H9 (cell line): ENCODE results near the gene EIF2S3B. TPM values are rescaled to one million over a fixed set of nuclear protein-coding genes. Genes with fewer than 3 reads are reported as not detected.

ENCODE experiments used
- DNase-seq: peaks from one replicate; pipeline ENCODE4 v3.0.0-alpha.2; 2017
- H2AFZ ChIP-seq: one replicate; pipeline ENCODE4 v1.6.1; 2013; ENCODE audit warnings: mild to moderate bottlenecking, low read length, control low read depth, moderate library complexity
- H2AK5ac ChIP-seq: 2 replicates; pipeline ENCODE4 v1.6.1; 2013; ENCODE audit warnings: low read length, control low read depth, mixed read lengths; ENCODE audit not compliant: insufficient read length
- H2BK120ac ChIP-seq: one replicate; pipeline ENCODE4 v1.6.1; 2013; ENCODE audit warnings: low read depth, mild to moderate bottlenecking, low read length, control low read depth, inconsistent platforms; ENCODE audit not compliant: poor library complexity, severe bottlenecking
- H2BK12ac ChIP-seq: 2 replicates; pipeline ENCODE4 v1.6.1; 2013; ENCODE audit warnings: low read length, control low read depth, mixed read lengths, low read depth; ENCODE audit not compliant: insufficient read length
- H2BK15ac ChIP-seq: 2 replicates; pipeline ENCODE4 v1.6.1; 2013; ENCODE audit warnings: low read depth, low read length, control low read depth
- H2BK20ac ChIP-seq: one replicate; pipeline ENCODE4 v1.6.1; 2013; ENCODE audit warnings: low read depth, mild to moderate bottlenecking, low read length, control low read depth, inconsistent platforms; ENCODE audit not compliant: poor library complexity, severe bottlenecking
- H2BK5ac ChIP-seq: 2 replicates; pipeline ENCODE4 v1.6.1; 2013; ENCODE audit warnings: low read length, control low read depth, mixed read lengths; ENCODE audit not compliant: insufficient read length
- H3K14ac ChIP-seq: 2 replicates; pipeline ENCODE4 v1.6.1; 2013; ENCODE audit warnings: low read length, control low read depth; ENCODE audit not compliant: insufficient read depth
- H3K18ac ChIP-seq: 2 replicates; pipeline ENCODE4 v1.6.1; 2013; ENCODE audit warnings: low read depth, mild to moderate bottlenecking, mixed read lengths, low read length, control low read depth; ENCODE audit not compliant: insufficient read length
- H3K23ac ChIP-seq: 2 replicates; pipeline ENCODE4 v1.6.1; 2013; ENCODE audit warnings: low read length, control low read depth, mixed read lengths, low read depth; ENCODE audit not compliant: insufficient read length
- H3K23me2 ChIP-seq: 2 replicates; pipeline ENCODE4 v1.6.1; 2013; ENCODE audit warnings: low read depth, mild to moderate bottlenecking, mixed read lengths, low read length, control low read depth; ENCODE audit not compliant: insufficient read length, poor library complexity, severe bottlenecking
- H3K27ac ChIP-seq: 2 replicates; pipeline ENCODE4 v1.5.1; 2013; ENCODE audit warnings: low read length, control low read depth, mixed read lengths, low read depth; ENCODE audit not compliant: insufficient read length
- H3K27me3 ChIP-seq: 2 replicates; pipeline ENCODE4 v1.6.1; 2013; ENCODE audit warnings: low read length, control low read depth, inconsistent platforms; ENCODE audit not compliant: insufficient read depth
- H3K4ac ChIP-seq: 2 replicates; pipeline ENCODE4 v1.6.1; 2013; ENCODE audit warnings: low read depth, mild to moderate bottlenecking, control low read depth, inconsistent platforms, low read length, moderate library complexity
- H3K4me1 ChIP-seq: 2 replicates; pipeline ENCODE4 v1.6.1; 2013; ENCODE audit warnings: low read length, control low read depth, inconsistent platforms; ENCODE audit not compliant: insufficient read depth
- H3K4me2 ChIP-seq: 2 replicates; pipeline ENCODE4 v1.6.1; 2013; ENCODE audit warnings: low read length, control low read depth, mixed read lengths; ENCODE audit not compliant: insufficient read length, insufficient read depth
- H3K56ac ChIP-seq: 2 replicates; pipeline ENCODE4 v1.6.1; 2013; ENCODE audit warnings: low read depth, mild to moderate bottlenecking, mixed read lengths, low read length, control low read depth; ENCODE audit not compliant: insufficient read length
- H3K79me1 ChIP-seq: 2 replicates; pipeline ENCODE4 v1.6.1; 2013; ENCODE audit warnings: low read depth, mild to moderate bottlenecking, moderate library complexity, low read length, control low read depth, inconsistent platforms; ENCODE audit not compliant: insufficient read depth, poor library complexity, severe bottlenecking
- H3K79me2 ChIP-seq: 2 replicates; pipeline ENCODE4 v1.6.1; 2013; ENCODE audit warnings: low read length, control low read depth, inconsistent platforms; ENCODE audit not compliant: insufficient read depth
- H3K9ac ChIP-seq: 2 replicates; pipeline ENCODE4 v1.6.1; 2013; ENCODE audit warnings: low read length, control low read depth, mixed read lengths; ENCODE audit not compliant: insufficient read length; ENCODE audit errors: extremely low read depth
- H3K9me3 ChIP-seq: one replicate; pipeline ENCODE4 v1.6.1; 2013; ENCODE audit warnings: low read depth, low read length, inconsistent platforms; ENCODE audit not compliant: control insufficient read depth
- H3T11ph ChIP-seq: one replicate; pipeline ENCODE4 v1.6.1; 2013; ENCODE audit warnings: mild to moderate bottlenecking, low read length, control low read depth, inconsistent platforms
- H4K20me1 ChIP-seq: one replicate; pipeline ENCODE4 v1.6.1; 2013; ENCODE audit not compliant: control insufficient read depth, insufficient read length, insufficient read depth
- H4K5ac ChIP-seq: 2 replicates; pipeline ENCODE4 v1.6.1; 2013; ENCODE audit warnings: low read depth, mild to moderate bottlenecking, mixed read lengths, low read length, control low read depth; ENCODE audit not compliant: insufficient read length
- H4K8ac ChIP-seq: replicated peaks from 2 replicates; pipeline ENCODE4 v1.6.1; 2013; ENCODE audit warnings: low read length, control low read depth, mixed read lengths, low read depth; ENCODE audit not compliant: insufficient read length
- H4K91ac ChIP-seq: 2 replicates; pipeline ENCODE4 v1.6.1; 2013; ENCODE audit warnings: low read depth, mild to moderate bottlenecking, moderate library complexity, mixed read lengths, low read length, control low read depth; ENCODE audit not compliant: insufficient read length
- H3K27ac Mint-ChIP-seq, 3 experiments: 2 replicates in 2 of 3; 3 replicates in 1 of 3; pipeline ENCODE4 v1.8.0; 2020 to 2021; ENCODE audit warnings: mixed read lengths in 3 of 3, mild to moderate bottlenecking in 1 of 3, moderate library complexity in 1 of 3
- H3K27me3 Mint-ChIP-seq: 2 replicates; pipeline ENCODE4 v1.8.0; 2021; ENCODE audit warnings: low read depth, mild to moderate bottlenecking, moderate library complexity, mixed read lengths
- H3K36me3 Mint-ChIP-seq, 3 experiments: 2 replicates in 2 of 3; 3 replicates in 1 of 3; pipeline ENCODE4 v1.8.0; 2020 to 2021; ENCODE audit warnings: low read depth in 3 of 3, mixed read lengths in 3 of 3; ENCODE audit not compliant: insufficient read depth in 1 of 3
- H3K4me1 Mint-ChIP-seq, 2 experiments: 2 replicates each; pipeline ENCODE4 v1.8.0; 2020; ENCODE audit warnings: mixed read lengths in 2 of 2
- H3K4me3 Mint-ChIP-seq, 2 experiments: 2 replicates in 1 of 2; 3 replicates in 1 of 2; pipeline ENCODE4 v1.8.0; 2020 to 2021; ENCODE audit warnings: mild to moderate bottlenecking in 2 of 2, mixed read lengths in 2 of 2, moderate library complexity in 1 of 2
- H3K9me3 Mint-ChIP-seq, 2 experiments: 2 replicates in 1 of 2; 3 replicates in 1 of 2; pipeline ENCODE4 v1.8.0; 2020; ENCODE audit warnings: mild to moderate bottlenecking in 2 of 2, mixed read lengths in 2 of 2, moderate library complexity in 1 of 2
- WGBS: extraction: QIAGEN DNeasy Blood & Tissue Kit; methylation state at CpG from one replicate; pipeline ENCODE4 v1.1.7; 2013; ENCODE audit warnings: missing lambda C conversion rate, low lambda C conversion rate, mixed read lengths; ENCODE audit not compliant: insufficient read length; ENCODE audit errors: extremely low coverage; 5-methylcytosine and 5-hydroxymethylcytosine counted together
- total RNA-seq: library from RNA; stranded (reverse); gene quantifications from 2 replicates; pipeline ENCODE4 v1.2.1, GENCODE V29; 2021
- TF ChIP-seq, protein P1 (sequence below): fragments of 200-600 bp; sonication (generic); conservative IDR thresholded peaks from 3 replicates; pipeline ENCODE4 v1.8.0; 2021; ENCODE audit warnings: antibody characterized with exemption, mild to moderate bottlenecking

Gene EIF2S3B
- total RNA-seq, 1 experiment from 2014 or later: 2.1 TPM

DNA sequence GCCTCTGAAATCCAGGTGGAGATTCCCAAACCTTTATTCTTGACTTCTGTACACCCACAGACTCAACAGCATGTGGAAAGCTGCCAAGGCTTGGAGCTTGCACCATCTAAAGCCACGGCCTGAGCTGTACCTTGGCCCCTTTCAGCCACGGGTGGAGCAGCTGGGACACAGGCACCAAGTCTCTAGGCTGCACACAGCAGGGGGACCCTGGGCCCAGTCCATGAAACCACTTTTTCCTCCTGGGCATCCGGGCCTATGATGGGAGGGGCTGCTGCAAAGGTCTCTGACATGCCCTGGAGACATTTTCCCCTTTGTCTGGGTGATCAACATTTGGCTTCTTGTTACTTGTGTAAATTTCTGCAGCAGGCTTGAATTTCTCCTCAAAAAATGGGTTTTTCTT lies 32.0 kb downstream of the EIF2S3B start:
- no peaks in the 10 kb centered on the region for H4K20me1 ChIP-seq
- no peak overlapping the region for H2AFZ ChIP-seq
- no peak overlapping the region for H3K4ac ChIP-seq
- H3K27ac Mint-ChIP-seq: no peak overlapping the region
- no peak overlapping the region for H2AK5ac ChIP-seq
- H3K4me3 Mint-ChIP-seq: no peak overlapping the region
- H3K23me2 ChIP-seq: no peaks in the 10 kb centered on the region
- H3K56ac ChIP-seq: no peak overlapping the region
- no peak overlapping the region for H2BK20ac ChIP-seq
- H3K9me3 Mint-ChIP-seq: peaks cover 0 to 3% of the 10 kb centered on the region in 2 experiments; a peak in 1 of 5 replicates
- no peak overlapping the region for H3K23ac ChIP-seq
- H2BK15ac ChIP-seq: no peak overlapping the region
- no peaks in the 10 kb centered on the region for H3K79me1 ChIP-seq
- H3K36me3 Mint-ChIP-seq: no peaks in the 10 kb centered on the region
- no peak overlapping the region for H3K14ac ChIP-seq
- H3K27me3 Mint-ChIP-seq: no peaks in the 10 kb centered on the region
- no peaks in the 10 kb centered on the region for H3K27me3 ChIP-seq
- H2BK5ac ChIP-seq: no peak overlapping the region
- H4K5ac ChIP-seq: no peak overlapping the region
- no peaks in the 10 kb centered on the region for H3K4me1 Mint-ChIP-seq
- H3K4me1 ChIP-seq: no peaks in the 10 kb centered on the region
- no peak overlapping the region for H3K18ac ChIP-seq
- H2BK120ac ChIP-seq: no peak overlapping the region
- H3K9me3 ChIP-seq: no peaks in the 10 kb centered on the region
- H3K27ac ChIP-seq: no peak overlapping the region
- no CpG with 5 or more reads among the region's 3 CpGs for WGBS
- H3K9ac ChIP-seq: no peak overlapping the region
- no peak overlapping the region for H3T11ph ChIP-seq
- TF ChIP-seq, protein P1, sequence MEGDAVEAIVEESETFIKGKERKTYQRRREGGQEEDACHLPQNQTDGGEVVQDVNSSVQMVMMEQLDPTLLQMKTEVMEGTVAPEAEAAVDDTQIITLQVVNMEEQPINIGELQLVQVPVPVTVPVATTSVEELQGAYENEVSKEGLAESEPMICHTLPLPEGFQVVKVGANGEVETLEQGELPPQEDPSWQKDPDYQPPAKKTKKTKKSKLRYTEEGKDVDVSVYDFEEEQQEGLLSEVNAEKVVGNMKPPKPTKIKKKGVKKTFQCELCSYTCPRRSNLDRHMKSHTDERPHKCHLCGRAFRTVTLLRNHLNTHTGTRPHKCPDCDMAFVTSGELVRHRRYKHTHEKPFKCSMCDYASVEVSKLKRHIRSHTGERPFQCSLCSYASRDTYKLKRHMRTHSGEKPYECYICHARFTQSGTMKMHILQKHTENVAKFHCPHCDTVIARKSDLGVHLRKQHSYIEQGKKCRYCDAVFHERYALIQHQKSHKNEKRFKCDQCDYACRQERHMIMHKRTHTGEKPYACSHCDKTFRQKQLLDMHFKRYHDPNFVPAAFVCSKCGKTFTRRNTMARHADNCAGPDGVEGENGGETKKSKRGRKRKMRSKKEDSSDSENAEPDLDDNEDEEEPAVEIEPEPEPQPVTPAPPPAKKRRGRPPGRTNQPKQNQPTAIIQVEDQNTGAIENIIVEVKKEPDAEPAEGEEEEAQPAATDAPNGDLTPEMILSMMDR: no peak
- no peak overlapping the region for H4K91ac ChIP-seq
- H3K79me2 ChIP-seq: no peaks in the 10 kb centered on the region
- H3K4me2 ChIP-seq: no peak overlapping the region
- DNase-seq: no peak
- no peak overlapping the region for H4K8ac ChIP-seq
- H2BK12ac ChIP-seq: no peak overlapping the region
